GM19351 (cell line): ENCODE data around the gene FGFRL1.
"Not testable (repeated sequence)": the region's sequence is repeated elsewhere in the genome, so short reads cannot be mapped to it uniquely, and the experiment has no call there.

ENCODE experiments used
- ATAC-seq: cut with Tn5 transposase; IDR thresholded peaks from one replicate; pipeline ENCODE4 v1.9.1; 2021; ENCODE audit warnings: mild to moderate bottlenecking, moderate library complexity; ENCODE audit not compliant: unreplicated experiment

FGFRL1 gene

GRCh38 chr4:1036976-1037810, 25.8 kb downstream of the FGFRL1 start:
- no peak for ATAC-seq

- ATAC-seq: no peak
These were observed 27.6 kb downstream of the FGFRL1 start for GRCh38 chr4:1038948-1039492.

GRCh38 chr4:1039493-1040343, 28.3 kb downstream of the FGFRL1 start:
- ATAC-seq: no peak

GRCh38 chr4:1040344-1041146, 29.1 kb downstream of the FGFRL1 start:
- no peak for ATAC-seq

GRCh38 chr4:1041147-1041935, 29.9 kb downstream of the FGFRL1 start:
- ATAC-seq: no peak

GRCh38 chr4:1041936-1042330, 30.5 kb downstream of the FGFRL1 start:
- no peak for ATAC-seq

- no peak for ATAC-seq
These were observed 31.1 kb downstream of the FGFRL1 start for GRCh38 chr4:1042352-1043055.

GRCh38 chr4:1043162-1043561, 31.7 kb downstream of the FGFRL1 start:
- ATAC-seq: no peak

- ATAC-seq: no peak
These were observed 32.4 kb downstream of the FGFRL1 start for GRCh38 chr4:1043651-1044468.

- no peak for ATAC-seq
These were observed 33.2 kb downstream of the FGFRL1 start for GRCh38 chr4:1044469-1045192.

- no peak for ATAC-seq
These were observed 33.8 kb downstream of the FGFRL1 start for GRCh38 chr4:1045193-1045594.

GRCh38 chr4:1045595-1046201, 34.3 kb downstream of the FGFRL1 start:
- no peak for ATAC-seq

- not testable (repeated sequence) for ATAC-seq
These were observed 35.2 kb downstream of the FGFRL1 start for GRCh38 chr4:1046581-1047011.

- ATAC-seq: no peak
These were observed 35.9 kb downstream of the FGFRL1 start for GRCh38 chr4:1047106-1047975.

- ATAC-seq: no peak
These were observed 36.7 kb downstream of the FGFRL1 start for GRCh38 chr4:1047976-1048772.
